Suprapubic skin (tissue), 4 donors: ENCODE measurements around the gene CTAGE6.
"Not testable (repeated sequence)": the region's sequence is repeated elsewhere in the genome, so short reads cannot be mapped to it uniquely, and the experiment has no call there.

Source experiments
- EP300 ChIP-seq: sonication (generic); formaldehyde crosslinking; IDR thresholded peaks from one replicate; pipeline ENCODE4 v1.6.1; 2017; ENCODE audit warnings: antibody characterized with exemption
- POLR2A ChIP-seq, 2 donors: fragments of 450-650 bp; IDR thresholded peaks; one replicate each; pipeline ENCODE4 v1.6.1; 2017; ENCODE audit warnings: antibody characterized with exemption in 2 of 2, mild to moderate bottlenecking in 2 of 2, moderate library complexity in 2 of 2
- POLR2AphosphoS5 ChIP-seq, 3 donors: sonication (generic); formaldehyde crosslinking; IDR thresholded peaks; one replicate each; pipeline ENCODE4 v1.6.1; 2017; ENCODE audit warnings: antibody characterized with exemption in 3 of 3
- TF ChIP-seq, protein P1 (sequence below), 2 donors: fragments of 200-600 bp in 1 of 2; fragments of 450-650 bp in 1 of 2; sonication (generic) in 1 of 2; IDR thresholded peaks; one replicate each; pipeline ENCODE4 v1.5.1; 2016 to 2019; ENCODE audit warnings: antibody characterized with exemption in 2 of 2, mild to moderate bottlenecking in 1 of 2, moderate library complexity in 1 of 2

GRCh38 chr7:143757596-143757995, at the start of gene CTAGE6:
- TF ChIP-seq POLR2A (IDR thresholded peaks at IDR 0.05); EP300; POLR2AphosphoS5 (IDR thresholded peaks at IDR 0.05): not testable (repeated sequence)
- TF ChIP-seq, protein P1, sequence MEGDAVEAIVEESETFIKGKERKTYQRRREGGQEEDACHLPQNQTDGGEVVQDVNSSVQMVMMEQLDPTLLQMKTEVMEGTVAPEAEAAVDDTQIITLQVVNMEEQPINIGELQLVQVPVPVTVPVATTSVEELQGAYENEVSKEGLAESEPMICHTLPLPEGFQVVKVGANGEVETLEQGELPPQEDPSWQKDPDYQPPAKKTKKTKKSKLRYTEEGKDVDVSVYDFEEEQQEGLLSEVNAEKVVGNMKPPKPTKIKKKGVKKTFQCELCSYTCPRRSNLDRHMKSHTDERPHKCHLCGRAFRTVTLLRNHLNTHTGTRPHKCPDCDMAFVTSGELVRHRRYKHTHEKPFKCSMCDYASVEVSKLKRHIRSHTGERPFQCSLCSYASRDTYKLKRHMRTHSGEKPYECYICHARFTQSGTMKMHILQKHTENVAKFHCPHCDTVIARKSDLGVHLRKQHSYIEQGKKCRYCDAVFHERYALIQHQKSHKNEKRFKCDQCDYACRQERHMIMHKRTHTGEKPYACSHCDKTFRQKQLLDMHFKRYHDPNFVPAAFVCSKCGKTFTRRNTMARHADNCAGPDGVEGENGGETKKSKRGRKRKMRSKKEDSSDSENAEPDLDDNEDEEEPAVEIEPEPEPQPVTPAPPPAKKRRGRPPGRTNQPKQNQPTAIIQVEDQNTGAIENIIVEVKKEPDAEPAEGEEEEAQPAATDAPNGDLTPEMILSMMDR (IDR thresholded peaks at IDR 0.05), result not testable (repeated sequence)
